ENCODE results near the gene LINC00305.

The LINC00305 gene

GRCh38 chr18:64111950-64112349 is 36.9 kb downstream of the LINC00305 start:
- no peak for DNase-seq (ENCODE audit: low read depth)

GRCh38 chr18:64110692-64111480 is 38.0 kb downstream of the LINC00305 start:
- DNase-seq (ENCODE audit: low read depth) = no peak

DNA sequence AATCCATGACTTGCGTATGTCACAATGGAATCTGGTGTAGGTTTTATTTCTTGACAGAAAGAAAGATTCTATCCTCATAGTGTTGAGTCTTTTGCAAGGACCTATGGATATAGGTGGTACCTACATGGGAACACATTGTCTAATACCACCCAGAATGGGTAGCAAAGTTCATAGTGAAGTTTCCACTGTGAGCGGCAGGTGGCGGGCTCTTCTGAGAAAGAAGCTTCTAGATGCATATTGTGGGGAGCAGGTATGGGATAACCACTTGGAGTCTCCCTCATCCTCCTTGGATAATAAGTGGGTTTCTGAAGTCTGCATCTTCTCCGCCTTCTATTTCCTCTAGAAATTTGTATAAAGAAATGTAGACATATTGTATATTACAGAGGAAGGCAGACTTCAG is 44.9 kb downstream of the LINC00305 start:
- DNase-seq (ENCODE audit: low read depth) = no peak

- DNase-seq (ENCODE audit: low read depth) = no peak
These were observed 48.6 kb downstream of the LINC00305 start for GRCh38 chr18:64100116-64100922.

DNA sequence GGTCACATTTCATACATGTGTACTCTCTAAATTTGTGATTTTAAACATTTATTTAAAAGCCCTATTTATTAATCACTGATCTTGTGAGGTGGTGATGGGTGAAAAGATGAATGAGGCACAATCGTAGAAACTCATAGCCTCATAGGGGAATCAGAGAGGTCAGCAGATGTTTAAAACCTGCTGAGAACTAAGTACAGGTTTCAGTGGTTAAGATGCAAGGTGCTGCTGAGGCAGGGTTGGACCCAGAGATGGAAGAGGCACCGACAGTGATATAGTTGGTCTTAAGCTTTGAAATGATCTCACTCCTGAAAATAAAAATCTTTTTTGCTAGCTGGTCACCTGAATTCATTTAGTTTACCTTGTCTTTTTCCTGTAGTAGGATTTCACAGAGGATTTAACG is 49.6 kb downstream of the LINC00305 start:
- DNase-seq (ENCODE audit: low read depth) = no peak

DNA sequence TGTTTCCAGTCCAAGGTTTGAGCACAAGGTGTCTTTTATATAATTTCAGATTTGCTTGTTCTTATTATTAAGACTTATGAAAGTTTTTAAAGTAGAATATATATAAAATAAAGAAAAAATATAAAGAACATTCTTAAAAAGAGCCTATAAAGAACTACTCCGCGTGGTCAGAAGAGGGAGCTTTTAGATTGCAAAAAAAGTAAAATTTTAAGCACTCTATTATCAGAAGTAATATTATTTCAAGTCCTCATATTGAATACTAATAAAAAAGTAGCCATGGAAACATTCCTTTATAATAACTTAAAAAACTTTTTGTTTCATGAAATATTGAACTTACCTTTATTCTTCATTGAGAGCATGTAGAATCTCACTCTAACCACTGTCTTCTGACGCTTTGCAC is 51.4 kb downstream of the LINC00305 start:
- no peak for DNase-seq (ENCODE audit: low read depth)

DNA sequence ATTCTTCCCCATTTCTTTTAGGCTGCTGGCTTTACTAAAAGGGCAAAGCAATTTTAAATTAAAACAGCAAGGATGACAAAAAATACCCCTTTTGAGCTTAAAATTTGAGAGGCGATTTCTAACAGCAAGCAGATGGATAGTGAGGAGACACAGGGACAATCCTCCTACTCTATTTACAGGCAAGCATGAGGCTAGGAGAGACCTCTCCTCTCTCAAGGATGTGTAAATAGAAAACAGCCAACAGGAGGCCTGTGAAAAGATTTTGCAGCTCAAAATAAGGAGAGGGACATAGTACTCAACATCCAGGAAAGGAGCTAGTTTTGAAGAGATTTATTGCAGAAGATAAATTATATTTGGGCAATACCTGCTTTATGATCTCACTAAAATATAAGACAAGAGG is 53.8 kb downstream of the LINC00305 start:
- no peak for DNase-seq (ENCODE audit: low read depth)

DNA sequence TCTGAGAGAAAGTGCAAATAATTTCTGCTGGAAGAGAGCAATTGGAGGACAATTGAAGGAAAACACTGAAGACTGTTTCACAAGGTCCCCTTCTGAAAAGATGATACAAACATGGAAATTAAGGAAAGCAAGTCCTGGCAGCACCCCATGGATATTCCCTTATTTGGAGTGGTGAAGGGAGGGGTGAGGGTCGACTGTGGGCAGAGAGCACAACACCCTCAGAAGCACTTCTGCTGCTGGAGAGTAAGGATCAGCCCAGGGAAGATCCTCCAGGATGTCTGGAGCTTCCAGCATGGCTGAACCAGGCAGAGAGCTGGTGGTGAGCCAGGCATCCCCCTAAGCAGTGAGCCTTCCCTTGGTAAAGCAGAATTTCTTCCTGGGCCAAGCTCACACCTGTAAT is 54.7 kb downstream of the LINC00305 start:
- DNase-seq (ENCODE audit: low read depth) = no peak

DNA sequence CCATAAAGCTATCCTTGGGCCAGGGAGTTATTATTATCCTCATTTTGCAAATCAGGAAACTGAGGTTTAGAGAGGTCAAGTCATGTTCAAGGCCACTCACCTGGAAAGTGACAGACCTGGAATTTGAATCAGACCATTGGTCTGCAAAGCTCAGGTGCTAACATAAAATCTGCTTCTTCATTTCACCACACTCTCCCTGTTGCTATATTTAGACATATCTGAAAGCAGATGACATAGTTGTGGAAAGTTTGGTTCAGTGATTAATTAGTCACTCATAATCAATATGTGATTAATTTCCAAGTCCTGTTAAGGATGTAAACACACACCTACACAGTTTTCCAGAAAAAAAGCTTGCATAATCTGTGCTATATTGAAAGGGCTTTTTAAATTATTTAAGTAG is 57.4 kb downstream of the LINC00305 start:
- no peak for DNase-seq (ENCODE audit: low read depth)

- no peak for DNase-seq (ENCODE audit: low read depth)
These were observed 58.0 kb downstream of the LINC00305 start for GRCh38 chr18:64090876-64091275.

- no peak for DNase-seq (ENCODE audit: low read depth)
These were observed 65.0 kb downstream of the LINC00305 start for GRCh38 chr18:64083916-64084315.

DNA sequence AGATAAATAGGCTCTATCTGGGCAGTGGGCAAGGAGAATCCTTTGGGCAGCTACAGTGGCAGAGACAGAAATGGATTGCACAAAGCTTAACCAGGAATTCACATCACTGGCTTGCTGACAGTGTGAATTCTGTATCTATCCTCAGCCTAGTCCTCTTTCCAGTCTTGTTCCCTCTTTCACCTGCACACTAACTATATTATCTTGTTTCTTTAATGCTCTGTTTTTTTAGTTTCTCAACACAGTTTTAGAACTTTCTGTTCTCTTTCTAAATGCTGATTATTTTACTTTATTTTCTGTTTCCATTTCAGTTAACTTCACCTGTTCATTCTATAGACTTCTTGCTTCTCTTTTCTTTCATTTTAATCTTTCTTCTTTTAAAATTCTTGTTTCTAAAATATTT is 66.4 kb downstream of the LINC00305 start:
- no peak for DNase-seq (ENCODE audit: low read depth)

- no peak for DNase-seq (ENCODE audit: low read depth)
These were observed 66.8 kb downstream of the LINC00305 start for GRCh38 chr18:64082054-64082453.

- no peak for DNase-seq (ENCODE audit: low read depth)
These were observed 74.9 kb downstream of the LINC00305 start for GRCh38 chr18:64073971-64074370.

DNA sequence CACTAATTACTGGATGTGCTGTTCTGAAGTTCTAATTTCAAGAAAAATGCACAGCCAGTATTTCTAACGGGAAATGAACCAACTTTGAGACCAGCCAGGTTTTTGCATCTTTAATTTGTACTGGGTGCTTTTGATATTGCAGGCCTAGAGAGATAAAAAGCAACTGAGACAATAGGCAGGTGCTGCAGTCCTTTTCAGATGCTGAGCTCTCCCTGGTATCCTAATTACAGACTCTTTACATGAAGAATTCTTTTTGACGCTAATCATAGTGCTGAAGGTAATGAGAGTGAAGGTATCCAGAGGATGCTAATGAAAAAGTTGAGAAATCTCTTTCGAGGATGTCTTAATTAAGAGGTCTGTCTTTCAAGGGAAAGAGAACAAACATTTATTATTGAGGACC is 93.9 kb downstream of the LINC00305 start:
- DNase-seq (ENCODE audit: low read depth) = no peak

DNA sequence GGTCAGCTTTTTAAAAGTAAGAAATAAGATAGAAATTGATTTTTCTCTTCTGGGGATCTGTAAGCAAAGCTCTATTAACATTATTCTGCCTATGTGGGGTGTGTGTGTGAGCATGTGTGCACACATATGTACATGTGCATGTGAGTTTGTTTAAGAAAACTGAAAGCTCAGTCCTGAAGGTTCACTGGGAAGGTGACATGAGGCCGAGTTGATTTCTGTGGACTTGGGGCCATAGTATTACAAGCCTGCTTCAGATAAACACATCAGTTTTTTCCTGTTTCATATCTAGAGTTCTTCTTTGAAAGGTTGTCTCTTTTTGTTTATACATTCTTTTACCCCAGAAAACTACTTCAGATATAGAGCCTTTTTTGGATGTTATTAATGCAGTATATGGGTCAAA is 95.6 kb downstream of the LINC00305 start:
- no peak for DNase-seq (ENCODE audit: low read depth)

- DNase-seq (ENCODE audit: low read depth) = no peak
These were observed 96.1 kb downstream of the LINC00305 start for GRCh38 chr18:64052772-64053171.

- DNase-seq (ENCODE audit: low read depth) = no peak
These were observed 104.3 kb downstream of the LINC00305 start for GRCh38 chr18:64044616-64045015.

DNA sequence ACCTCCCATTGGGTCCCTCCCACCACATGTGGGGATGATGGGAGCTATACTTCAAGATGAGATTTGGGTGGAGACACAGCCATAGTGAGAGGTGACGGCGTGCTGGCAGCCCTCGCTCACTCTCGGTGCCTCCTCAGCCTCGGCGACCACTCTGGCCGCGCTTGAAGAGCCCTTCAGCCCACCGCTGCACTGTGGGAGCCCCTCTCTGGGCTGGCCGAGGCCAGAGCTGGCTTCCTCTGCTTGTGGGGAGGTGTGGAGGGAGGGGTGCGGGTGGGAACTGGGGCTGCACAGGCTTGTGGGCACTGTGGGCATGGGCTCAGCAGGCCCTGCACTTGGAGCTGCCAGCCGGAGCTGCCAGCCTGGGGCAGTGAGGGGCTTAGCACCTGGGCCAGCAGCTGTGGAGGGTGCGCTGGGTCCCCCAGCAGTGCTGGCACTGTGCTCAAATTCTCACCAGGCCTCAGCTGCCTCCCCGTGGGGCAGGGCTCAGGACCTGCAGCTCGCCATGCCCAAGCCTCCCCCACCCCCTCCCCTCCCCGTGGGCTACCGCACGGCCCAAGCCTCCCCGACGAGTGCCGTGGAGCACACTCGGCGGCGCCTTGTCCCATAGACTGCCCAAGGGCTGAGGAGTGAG is 106.0 kb downstream of the LINC00305 start:
- no peak for DNase-seq (ENCODE audit: low read depth)

DNA sequence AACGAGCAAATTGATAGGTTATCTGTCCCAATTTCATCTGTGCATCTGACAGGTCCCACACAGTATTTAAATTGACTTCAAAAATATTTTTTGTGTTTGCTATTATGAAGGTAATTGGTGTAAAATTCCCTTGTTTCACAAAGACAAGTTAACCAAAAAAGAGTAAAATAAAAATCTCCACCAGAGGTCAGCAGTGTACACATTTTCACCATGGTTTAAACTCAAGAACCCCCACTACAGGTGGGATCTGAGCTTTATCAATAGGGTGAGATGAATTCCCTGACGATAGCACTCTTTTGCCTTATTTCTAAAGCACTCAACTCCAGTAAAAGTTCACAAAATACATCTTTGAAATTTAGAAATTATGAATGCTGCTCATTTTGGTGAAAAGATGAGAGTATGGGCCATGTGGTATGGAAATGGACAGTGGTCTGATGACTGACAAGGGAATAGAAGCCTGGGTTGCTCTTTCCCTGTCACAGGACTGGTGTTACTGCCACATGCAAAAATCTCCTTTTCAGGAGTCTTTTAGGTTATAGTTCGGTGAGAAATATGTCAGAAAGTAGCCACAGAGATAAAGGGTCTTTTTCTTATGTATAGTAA is 111.0 kb downstream of the LINC00305 start:
- no peak for DNase-seq (ENCODE audit: low read depth)

GRCh38 chr18:64032312-64032711 is 116.6 kb downstream of the LINC00305 start:
- DNase-seq (ENCODE audit: low read depth) = no peak

GRCh38 chr18:64031411-64031810 is 117.5 kb downstream of the LINC00305 start:
- DNase-seq (ENCODE audit: low read depth) = no peak
